ENCODE results near the gene TIAM2. TPM values are rescaled to one million over a fixed set of nuclear protein-coding genes. Genes with fewer than 3 reads are reported as not detected.
"Not testable (repeated sequence)": the region's sequence is repeated elsewhere in the genome, so short reads cannot be mapped to it uniquely, and the experiment has no call there.

TIAM2 gene
- total RNA-seq, 1 experiment from 2014 or later, result 10.2 TPM

GRCh38 chr6:155171109-155171746 is 176.1 kb downstream of the TIAM2 start:
- H3K36me3 ChIP-seq (replicated peaks; ENCODE audit: control insufficient read depth, insufficient read depth, low read length), result no peaks in the 10 kb centered on the region; the same call in 1 of the 2 replicates
- no peak overlapping the region for H3K4me3 ChIP-seq (ENCODE audit: insufficient read depth, low read depth, low read length)
- H3K27me3 ChIP-seq (ENCODE audit: control insufficient read depth, insufficient read depth, low read length), result no peaks in the 10 kb centered on the region
- no peak for DNase-seq

GRCh38 chr6:155171747-155172449 is 176.8 kb downstream of the TIAM2 start:
- Histone ChIP-seq H3K4me3 (ENCODE audit: insufficient read depth, low read depth, low read length) (no peak overlapping the region), H3K27me3 (ENCODE audit: control insufficient read depth, insufficient read depth, low read length) (no peaks in the 10 kb centered on the region)
- DNase-seq, result no peak

GRCh38 chr6:155173488-155173887 is 178.4 kb downstream of the TIAM2 start:
- no peaks in the 10 kb centered on the region; the same call in 1 of the 2 replicates for H3K36me3 ChIP-seq (replicated peaks; ENCODE audit: control insufficient read depth, insufficient read depth, low read length)
- no peak for DNase-seq

More at GRCh38 chr6:155171747-155172449, 176.8 kb downstream of the TIAM2 start:
- H3K36me3 ChIP-seq (replicated peaks; ENCODE audit: control insufficient read depth, insufficient read depth, low read length), result no peaks in the 10 kb centered on the region; the same call in 1 of the 2 replicates

GRCh38 chr6:155174576-155175211 is 179.6 kb downstream of the TIAM2 start:
- Histone ChIP-seq H3K4me3 (ENCODE audit: insufficient read depth, low read depth, low read length) (no peak overlapping the region), H3K36me3 (replicated peaks; ENCODE audit: control insufficient read depth, insufficient read depth, low read length) (no peaks in the 10 kb centered on the region; the same call in 1 of the 2 replicates), H3K27me3 (ENCODE audit: control insufficient read depth, insufficient read depth, low read length) (no peaks in the 10 kb centered on the region)
- peak; percentile 86 for DNase-seq

More at GRCh38 chr6:155173488-155173887, 178.4 kb downstream of the TIAM2 start:
- H3K4me3 ChIP-seq (ENCODE audit: insufficient read depth, low read depth, low read length), result no peak overlapping the region
- no peaks in the 10 kb centered on the region for H3K27me3 ChIP-seq (ENCODE audit: control insufficient read depth, insufficient read depth, low read length)

GRCh38 chr6:155177363-155177961 is 182.3 kb downstream of the TIAM2 start:
- DNase-seq, result peak; percentile 44
- H3K4me3 ChIP-seq (ENCODE audit: insufficient read depth, low read depth, low read length), result no peak overlapping the region
- H3K36me3 ChIP-seq (replicated peaks; ENCODE audit: control insufficient read depth, insufficient read depth, low read length), result no peaks in the 10 kb centered on the region; the same call in 1 of the 2 replicates
- H3K27me3 ChIP-seq (ENCODE audit: control insufficient read depth, insufficient read depth, low read length), result no peaks in the 10 kb centered on the region

- no peaks in the 10 kb centered on the region for H3K36me3 ChIP-seq (replicated peaks; ENCODE audit: control insufficient read depth, insufficient read depth, low read length)
- no peak overlapping the region for H3K4me3 ChIP-seq (ENCODE audit: insufficient read depth, low read depth, low read length)
- H3K27me3 ChIP-seq (ENCODE audit: control insufficient read depth, insufficient read depth, low read length), result no peaks in the 10 kb centered on the region
- DNase-seq, result no peak
These were observed 186.4 kb downstream of the TIAM2 start for GRCh38 chr6:155181498-155181897.

- Histone ChIP-seq H3K4me3 (ENCODE audit: insufficient read depth, low read depth, low read length) (no peak overlapping the region), H3K36me3 (replicated peaks; ENCODE audit: control insufficient read depth, insufficient read depth, low read length) (no peaks in the 10 kb centered on the region), H3K27me3 (ENCODE audit: control insufficient read depth, insufficient read depth, low read length) (no peaks in the 10 kb centered on the region)
- DNase-seq, result no peak
These were observed 187.0 kb downstream of the TIAM2 start for GRCh38 chr6:155182103-155182502.

- Histone ChIP-seq H3K36me3 (replicated peaks; ENCODE audit: control insufficient read depth, insufficient read depth, low read length) (no peaks in the 10 kb centered on the region), H3K27me3 (ENCODE audit: control insufficient read depth, insufficient read depth, low read length) (no peaks in the 10 kb centered on the region), H3K4me3 (ENCODE audit: insufficient read depth, low read depth, low read length) (no peak overlapping the region)
- no peak for DNase-seq
These were observed 188.0 kb downstream of the TIAM2 start for GRCh38 chr6:155183095-155183494.

- not testable (repeated sequence) for H3K27me3 ChIP-seq (ENCODE audit: control insufficient read depth, insufficient read depth, low read length); H3K36me3 ChIP-seq (replicated peaks; ENCODE audit: control insufficient read depth, insufficient read depth, low read length); H3K4me3 ChIP-seq (ENCODE audit: insufficient read depth, low read depth, low read length); DNase-seq
These were observed 189.9 kb downstream of the TIAM2 start for GRCh38 chr6:155185041-155185440.

- H3K4me3 ChIP-seq (ENCODE audit: insufficient read depth, low read depth, low read length), result no peak overlapping the region
- no peaks in the 10 kb centered on the region for H3K27me3 ChIP-seq (ENCODE audit: control insufficient read depth, insufficient read depth, low read length)
- DNase-seq, result peak; percentile 69
- no peaks in the 10 kb centered on the region for H3K36me3 ChIP-seq (replicated peaks; ENCODE audit: control insufficient read depth, insufficient read depth, low read length)
These were observed 190.4 kb downstream of the TIAM2 start for GRCh38 chr6:155185544-155185943.

- H3K4me3 ChIP-seq (ENCODE audit: insufficient read depth, low read depth, low read length), result no peak overlapping the region
- no peaks in the 10 kb centered on the region for H3K27me3 ChIP-seq (ENCODE audit: control insufficient read depth, insufficient read depth, low read length)
- DNase-seq, result peak; percentile 36
- no peaks in the 10 kb centered on the region for H3K36me3 ChIP-seq (replicated peaks; ENCODE audit: control insufficient read depth, insufficient read depth, low read length)
These were observed 191.0 kb downstream of the TIAM2 start for GRCh38 chr6:155186052-155186658.

GRCh38 chr6:155187106-155187505 is 192.0 kb downstream of the TIAM2 start:
- no peak overlapping the region for H3K4me3 ChIP-seq (ENCODE audit: insufficient read depth, low read depth, low read length)
- H3K27me3 ChIP-seq (ENCODE audit: control insufficient read depth, insufficient read depth, low read length), result no peaks in the 10 kb centered on the region
- no peak for DNase-seq
- H3K36me3 ChIP-seq (replicated peaks; ENCODE audit: control insufficient read depth, insufficient read depth, low read length), result no peaks in the 10 kb centered on the region

GRCh38 chr6:155187994-155188706 is 193.0 kb downstream of the TIAM2 start:
- no peaks in the 10 kb centered on the region for H3K27me3 ChIP-seq (ENCODE audit: control insufficient read depth, insufficient read depth, low read length)

More at GRCh38 chr6:155187994-155188706, 193.0 kb downstream of the TIAM2 start:
- Histone ChIP-seq H3K4me3 (ENCODE audit: insufficient read depth, low read depth, low read length) (no peak overlapping the region), H3K36me3 (replicated peaks; ENCODE audit: control insufficient read depth, insufficient read depth, low read length) (no peaks in the 10 kb centered on the region)
- DNase-seq, result no peak
